WTC11 (cell line): ENCODE results near the gene ADAM19. TPM values are rescaled to one million over a fixed set of nuclear protein-coding genes. Genes with fewer than 3 reads are reported as not detected.

Experiments used
- ATAC-seq: fragments of 200-7000 bp; cut with Tn5 transposase; 2 replicates; pipeline ENCODE4 v1.10.0; 2021; ENCODE audit warnings: mild to moderate bottlenecking, moderate library complexity
- CTCF ChIA-PET: fragments of 300-600 bp; sonication (Branson Sonifier 250); formaldehyde crosslinking; loops from one replicate; lab custom pipeline; 2021; ENCODE audit warnings: antibody characterized with exemption; lab: Charles Lee
- POLR2A ChIA-PET: fragments of 350-600 bp; sonication (Branson Sonifier 250); formaldehyde crosslinking; loops from one replicate; lab custom pipeline; 2021; ENCODE audit warnings: antibody characterized with exemption; lab: Charles Lee
- DNase-seq: peaks from one replicate; pipeline ENCODE4 v3.0.0; 2021; ENCODE audit warnings: low spot score
- H3K27ac Mint-ChIP-seq: 2 replicates; pipeline ENCODE4 v1.8.0; 2021; ENCODE audit warnings: mixed read lengths
- H3K27me3 Mint-ChIP-seq: 2 replicates; pipeline ENCODE4 v1.8.0; 2021; ENCODE audit warnings: low read depth, mild to moderate bottlenecking, moderate library complexity, mixed read lengths
- H3K36me3 Mint-ChIP-seq: 2 replicates; pipeline ENCODE4 v1.8.0; 2021; ENCODE audit warnings: mixed read lengths
- H3K4me1 Mint-ChIP-seq: 2 replicates; pipeline ENCODE4 v1.8.0; 2022; ENCODE audit warnings: mixed read lengths
- H3K4me3 Mint-ChIP-seq: 2 replicates; pipeline ENCODE4 v1.8.0; 2021; ENCODE audit warnings: mild to moderate bottlenecking, moderate library complexity, mixed read lengths
- H3K9me3 Mint-ChIP-seq: 2 replicates; pipeline ENCODE4 v1.8.0; 2021; ENCODE audit warnings: mixed read lengths
- ATF1 ChIP-seq: sonication (generic); formaldehyde crosslinking; IDR thresholded peaks from 2 replicates; pipeline ENCODE4 v1.8.1; 2023; ENCODE audit warnings: mild to moderate bottlenecking, moderate library complexity, missing genetic modification reagents
- CBFB ChIP-seq: sonication (generic); formaldehyde crosslinking; IDR thresholded peaks from 2 replicates; pipeline ENCODE4 v1.8.1; 2022; ENCODE audit warnings: mild to moderate bottlenecking, low read depth, missing genetic modification reagents
- CDX4 ChIP-seq: fragments of 250-450 bp; sonication (Bioruptor Pico); IDR thresholded peaks from 2 replicates; pipeline ENCODE4 v1.9.0; 2021; ENCODE audit warnings: moderate library complexity, mild to moderate bottlenecking, inconsistent platforms, borderline replicate concordance
- ERG ChIP-seq: fragments of 250-450 bp; sonication (Bioruptor Pico); IDR thresholded peaks from 2 replicates; pipeline ENCODE4 v1.8.0; 2021; ENCODE audit warnings: mild to moderate bottlenecking
- FOXK1 ChIP-seq: sonication (generic); formaldehyde crosslinking; IDR thresholded peaks from 2 replicates; pipeline ENCODE4 v1.8.0; 2022; ENCODE audit warnings: mild to moderate bottlenecking, moderate library complexity, missing genetic modification reagents
- GTF2I ChIP-seq: fragments of 250-450 bp; sonication (Bioruptor Pico); conservative IDR thresholded peaks from 2 replicates; pipeline ENCODE4 v1.4.0; 2021; ENCODE audit warnings: mild to moderate bottlenecking
- IRF2 ChIP-seq: sonication (generic); formaldehyde crosslinking; IDR thresholded peaks from 2 replicates; pipeline ENCODE4 v1.8.0; 2022; ENCODE audit warnings: low read depth, missing genetic modification reagents, borderline replicate concordance
- JUN ChIP-seq: sonication (generic); formaldehyde crosslinking; IDR thresholded peaks from 2 replicates; pipeline ENCODE4 v1.8.0; 2023; ENCODE audit warnings: mild to moderate bottlenecking, missing genetic modification reagents
- NR3C1 ChIP-seq: sonication (generic); formaldehyde crosslinking; conservative IDR thresholded peaks from 2 replicates; pipeline ENCODE4 v1.8.1; 2023; ENCODE audit warnings: low read depth, mild to moderate bottlenecking, missing genetic modification reagents
- PRRX2 ChIP-seq: fragments of 250-450 bp; sonication (Bioruptor Pico); IDR thresholded peaks from 2 replicates; pipeline ENCODE4 v1.8.0; 2021; ENCODE audit warnings: mild to moderate bottlenecking
- RORB ChIP-seq: fragments of 250-450 bp; sonication (Bioruptor Pico); IDR thresholded peaks from 2 replicates; pipeline ENCODE4 v1.9.0; 2021; ENCODE audit warnings: mild to moderate bottlenecking
- TCF7 ChIP-seq: sonication (generic); formaldehyde crosslinking; IDR thresholded peaks from 2 replicates; pipeline ENCODE4 v1.8.0; 2022; ENCODE audit warnings: mild to moderate bottlenecking, low read depth, missing genetic modification reagents, moderate library complexity
- TP53 ChIP-seq: sonication (generic); formaldehyde crosslinking; IDR thresholded peaks from 2 replicates; pipeline ENCODE4 v1.8.1; 2023; ENCODE audit warnings: mild to moderate bottlenecking, missing genetic modification reagents
- ZNF121 ChIP-seq: sonication (generic); formaldehyde crosslinking; IDR thresholded peaks from 2 replicates; pipeline ENCODE4 v1.8.0; 2023; ENCODE audit warnings: missing genetic modification reagents
- ZNF219 ChIP-seq: sonication (generic); formaldehyde crosslinking; IDR thresholded peaks from 2 replicates; pipeline ENCODE4 v1.8.0; 2023; ENCODE audit warnings: missing genetic modification reagents, mild to moderate bottlenecking, borderline replicate concordance
- ZNF232 ChIP-seq: sonication (generic); formaldehyde crosslinking; IDR thresholded peaks from 2 replicates; pipeline ENCODE4 v1.8.0; 2022; ENCODE audit warnings: mild to moderate bottlenecking, missing genetic modification reagents
- ZNF423 ChIP-seq: fragments of 250-450 bp; sonication (Bioruptor Pico); IDR thresholded peaks from 2 replicates; pipeline ENCODE4 v2.1.2; 2022; ENCODE audit warnings: mild to moderate bottlenecking, moderate library complexity
- total RNA-seq: library from RNA; stranded (reverse); gene quantifications from 3 replicates; pipeline ENCODE4 v1.2.3, GENCODE V29; 2021
- TF ChIP-seq, protein P1 (sequence below): sonication (generic); formaldehyde crosslinking; IDR thresholded peaks from 2 replicates; pipeline ENCODE4 v1.8.1; 2022; ENCODE audit warnings: mild to moderate bottlenecking, missing genetic modification reagents, moderate library complexity, borderline replicate concordance
- TF ChIP-seq, protein P2 (sequence below): sonication (generic); formaldehyde crosslinking; IDR thresholded peaks from 2 replicates; pipeline ENCODE4 v1.8.0; 2022; ENCODE audit warnings: mild to moderate bottlenecking, missing genetic modification reagents
- TF ChIP-seq, protein P3 (sequence below): fragments of 200-600 bp; IDR thresholded peaks from 2 replicates; pipeline ENCODE4 v1.8.0; 2022; ENCODE audit warnings: antibody characterized with exemption

Gene ADAM19
- total RNA-seq, 1 experiment from 2014 or later = 28.6 TPM

- POLR2A ChIA-PET = no interaction called here
- DNase-seq = no peak
- TF ChIP-seq RORB (CRISPR knock-in tag) (no peak), IRF2 (CRISPR knock-in tag) (no peak), ATF1 (CRISPR knock-in tag) (no peak)
- no peaks in the 10 kb centered on the region for H3K27me3 Mint-ChIP-seq
- no peak overlapping the region for H3K4me3 Mint-ChIP-seq
- H3K9me3 Mint-ChIP-seq = no peaks in the 10 kb centered on the region
- H3K27ac Mint-ChIP-seq = no peak overlapping the region
- ATAC-seq = no peak
- CTCF ChIA-PET = interaction anchor here (0.9 kb wide), 1 partner anchor 250 kb away, joined by 3 read pairs; no protein-coding TSS in a partner anchor
- no peaks in the 10 kb centered on the region for H3K4me1 Mint-ChIP-seq
- H3K36me3 Mint-ChIP-seq = peaks cover 7% of the 10 kb centered on the region
Observed at GRCh38 chr5:157492886-157493285, 82.7 kb downstream of the ADAM19 start.

- DNase-seq = no peak
- no peak for ATAC-seq
- H3K27me3 Mint-ChIP-seq = no peaks in the 10 kb centered on the region
- TF ChIP-seq, protein P1, sequence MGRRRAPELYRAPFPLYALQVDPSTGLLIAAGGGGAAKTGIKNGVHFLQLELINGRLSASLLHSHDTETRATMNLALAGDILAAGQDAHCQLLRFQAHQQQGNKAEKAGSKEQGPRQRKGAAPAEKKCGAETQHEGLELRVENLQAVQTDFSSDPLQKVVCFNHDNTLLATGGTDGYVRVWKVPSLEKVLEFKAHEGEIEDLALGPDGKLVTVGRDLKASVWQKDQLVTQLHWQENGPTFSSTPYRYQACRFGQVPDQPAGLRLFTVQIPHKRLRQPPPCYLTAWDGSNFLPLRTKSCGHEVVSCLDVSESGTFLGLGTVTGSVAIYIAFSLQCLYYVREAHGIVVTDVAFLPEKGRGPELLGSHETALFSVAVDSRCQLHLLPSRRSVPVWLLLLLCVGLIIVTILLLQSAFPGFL (CRISPR knock-in tag) = no peak
- TF ChIP-seq TP53 (CRISPR knock-in tag) (no peak), ZNF121 (CRISPR knock-in tag) (no peak), IRF2 (CRISPR knock-in tag) (no peak), FOXK1 (CRISPR knock-in tag) (no peak), TCF7 (CRISPR knock-in tag) (no peak), JUN (CRISPR knock-in tag) (no peak), CBFB (no peak), GTF2I (CRISPR knock-in tag) (no peak), PRRX2 (CRISPR knock-in tag) (no peak), ZNF423 (CRISPR knock-in tag) (no peak), ERG (CRISPR knock-in tag) (no peak)
- TF ChIP-seq, protein P2, sequence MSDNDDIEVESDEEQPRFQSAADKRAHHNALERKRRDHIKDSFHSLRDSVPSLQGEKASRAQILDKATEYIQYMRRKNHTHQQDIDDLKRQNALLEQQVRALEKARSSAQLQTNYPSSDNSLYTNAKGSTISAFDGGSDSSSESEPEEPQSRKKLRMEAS = no peak
- no peak overlapping the region for H3K4me3 Mint-ChIP-seq
- no peak overlapping the region for H3K27ac Mint-ChIP-seq
- no peaks in the 10 kb centered on the region for H3K9me3 Mint-ChIP-seq
- POLR2A ChIA-PET = no interaction called here
- no peaks in the 10 kb centered on the region for H3K4me1 Mint-ChIP-seq
- CTCF ChIA-PET = no interaction called here
- peaks cover 10% of the 10 kb centered on the region for H3K36me3 Mint-ChIP-seq
Observed at GRCh38 chr5:157491471-157491995, 84.0 kb downstream of the ADAM19 start.

DNA sequence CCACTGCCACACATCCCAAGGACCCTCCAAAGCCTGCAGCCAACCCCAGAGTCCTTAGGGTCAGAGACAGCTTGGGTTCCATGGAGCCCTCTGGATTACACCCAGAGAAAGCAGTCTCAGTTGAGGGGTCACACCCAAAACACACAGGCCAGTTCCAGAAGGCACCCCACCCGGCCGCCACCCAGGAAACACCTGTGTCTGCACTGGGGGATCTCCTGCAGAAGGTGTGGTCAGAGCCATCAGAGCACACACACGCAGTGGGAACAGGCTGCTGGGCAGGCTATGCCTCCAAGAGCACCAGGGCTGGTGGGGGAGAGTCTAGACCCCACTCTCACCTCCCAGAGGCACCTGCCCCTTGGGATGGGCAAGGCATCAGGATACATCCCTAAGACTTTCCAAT, 88.2 kb downstream of the ADAM19 start:
- TF ChIP-seq, protein P3, sequence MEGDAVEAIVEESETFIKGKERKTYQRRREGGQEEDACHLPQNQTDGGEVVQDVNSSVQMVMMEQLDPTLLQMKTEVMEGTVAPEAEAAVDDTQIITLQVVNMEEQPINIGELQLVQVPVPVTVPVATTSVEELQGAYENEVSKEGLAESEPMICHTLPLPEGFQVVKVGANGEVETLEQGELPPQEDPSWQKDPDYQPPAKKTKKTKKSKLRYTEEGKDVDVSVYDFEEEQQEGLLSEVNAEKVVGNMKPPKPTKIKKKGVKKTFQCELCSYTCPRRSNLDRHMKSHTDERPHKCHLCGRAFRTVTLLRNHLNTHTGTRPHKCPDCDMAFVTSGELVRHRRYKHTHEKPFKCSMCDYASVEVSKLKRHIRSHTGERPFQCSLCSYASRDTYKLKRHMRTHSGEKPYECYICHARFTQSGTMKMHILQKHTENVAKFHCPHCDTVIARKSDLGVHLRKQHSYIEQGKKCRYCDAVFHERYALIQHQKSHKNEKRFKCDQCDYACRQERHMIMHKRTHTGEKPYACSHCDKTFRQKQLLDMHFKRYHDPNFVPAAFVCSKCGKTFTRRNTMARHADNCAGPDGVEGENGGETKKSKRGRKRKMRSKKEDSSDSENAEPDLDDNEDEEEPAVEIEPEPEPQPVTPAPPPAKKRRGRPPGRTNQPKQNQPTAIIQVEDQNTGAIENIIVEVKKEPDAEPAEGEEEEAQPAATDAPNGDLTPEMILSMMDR = no peak
- Mint-ChIP-seq H3K27me3 (no peaks in the 10 kb centered on the region), H3K4me3 (no peak overlapping the region), H3K9me3 (peaks cover 3% of the 10 kb centered on the region; the same call in 1 of the 2 replicates), H3K4me1 (no peaks in the 10 kb centered on the region), H3K36me3 (peaks cover 15% of the 10 kb centered on the region), H3K27ac (no peak overlapping the region)
- no peak for ATAC-seq
- ChIA-PET CTCF (no interaction called here), POLR2A (no interaction called here)
- no peak for DNase-seq

- Mint-ChIP-seq H3K27ac (no peak overlapping the region), H3K36me3 (peaks cover 15% of the 10 kb centered on the region), H3K4me1 (no peaks in the 10 kb centered on the region), H3K27me3 (no peaks in the 10 kb centered on the region), H3K4me3 (no peak overlapping the region), H3K9me3 (peaks cover 3% of the 10 kb centered on the region; the same call in 1 of the 2 replicates)
- CTCF ChIA-PET = interaction anchor here (1.8 kb wide), 1 partner anchor 17 kb away, joined by 4 read pairs; no protein-coding TSS in a partner anchor
- ATAC-seq (no peak), DNase-seq (no peak)
- TF ChIP-seq ZNF232 (no peak), CDX4 (CRISPR knock-in tag) (no peak), NR3C1 (CRISPR knock-in tag) (no peak), ZNF219 (CRISPR knock-in tag) (no peak)
- TF ChIP-seq, all 79 proteins: peak for 0
- POLR2A ChIA-PET = no interaction called here
Observed at GRCh38 chr5:157486861-157487260, 88.7 kb downstream of the ADAM19 start.
